Activated naive CD8-positive, alpha-beta T cell treated with anti-CD3 and anti-CD28 coated beads, Interleukin-2, amount 50 U/mL, for 16 hours (primary cell): Measurements from ENCODE around the gene SLC39A13.
A peak's percentile ranks its signal among the peaks of the same experiment; 100 is the strongest.

Experiments used
- DNase-seq: peaks from one replicate; pipeline ENCODE4 v3.0.0-alpha.2; 2020; ENCODE audit warnings: low read depth, low spot score

SLC39A13 gene

GRCh38 chr11:47453365-47453764 is 45.0 kb downstream of the SLC39A13 start:
- DNase-seq: no peak

- peak; percentile 22 for DNase-seq
Measured at GRCh38 chr11:47454258-47454671, 45.9 kb downstream of the SLC39A13 start.

- no peak for DNase-seq
Measured at GRCh38 chr11:47460571-47461235, 52.3 kb downstream of the SLC39A13 start.

- DNase-seq: no peak
Measured at GRCh38 chr11:47461876-47462275, 53.5 kb downstream of the SLC39A13 start.

- no peak for DNase-seq
Measured at GRCh38 chr11:47464483-47464882, 56.1 kb downstream of the SLC39A13 start.
